ENCODE data around the gene NCEH1.
"Not testable (repeated sequence)": the region's sequence is repeated elsewhere in the genome, so short reads cannot be mapped to it uniquely, and the experiment has no call there.

NCEH1 gene

GRCh38 chr3:172608575-172608974 lies 102.3 kb downstream of the NCEH1 start:
- DNase-seq: no peak

- DNase-seq: no peak
Measured at GRCh38 chr3:172607305-172608121, 103.4 kb downstream of the NCEH1 start.

- no peak for DNase-seq
Measured at GRCh38 chr3:172606021-172606420, 104.8 kb downstream of the NCEH1 start.

GRCh38 chr3:172604895-172605646 lies 105.8 kb downstream of the NCEH1 start:
- no peak for DNase-seq

GRCh38 chr3:172601066-172601832 lies 109.6 kb downstream of the NCEH1 start:
- no peak for DNase-seq

DNA sequence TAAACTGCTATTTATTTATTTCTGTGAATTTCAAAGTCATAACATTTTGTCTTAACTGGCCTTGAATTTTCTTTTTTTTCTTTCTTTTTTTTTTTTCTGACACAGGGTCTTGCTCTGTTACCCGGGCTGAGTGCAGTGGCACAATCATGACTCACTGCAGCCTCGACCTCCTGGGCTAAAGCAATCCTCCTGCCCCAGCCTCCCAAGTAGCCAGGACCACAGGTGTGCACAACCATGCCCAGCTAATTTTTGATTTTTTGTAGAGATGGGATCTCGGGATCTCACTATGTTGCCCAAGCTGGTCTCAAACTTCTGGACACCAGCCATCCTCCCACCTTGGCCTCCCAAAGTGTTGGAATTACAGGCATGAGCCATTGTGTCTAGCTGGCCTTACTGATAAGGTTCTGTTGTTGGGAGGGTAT lies 110.2 kb downstream of the NCEH1 start:
- DNase-seq: no peak

DNA sequence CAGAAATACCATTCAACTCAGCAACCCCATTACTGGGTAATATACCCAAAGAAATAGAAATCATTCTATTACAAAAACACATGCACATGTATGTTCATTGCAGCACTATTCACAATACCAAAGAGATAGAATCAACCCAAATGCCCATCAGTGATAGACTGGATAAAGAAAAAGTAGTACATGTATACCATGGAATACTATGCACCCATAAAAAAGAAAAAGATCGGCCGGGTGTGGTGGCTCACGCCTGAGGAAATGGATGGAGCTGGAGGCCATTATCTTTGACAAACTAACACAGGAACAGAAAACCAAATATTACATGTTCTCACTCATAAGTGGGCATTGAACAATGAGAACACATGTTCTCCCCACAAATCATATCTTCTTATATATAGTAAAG lies 112.0 kb downstream of the NCEH1 start:
- DNase-seq: no peak

- no peak for DNase-seq
Measured at GRCh38 chr3:172596394-172596706, 114.5 kb downstream of the NCEH1 start.

DNA sequence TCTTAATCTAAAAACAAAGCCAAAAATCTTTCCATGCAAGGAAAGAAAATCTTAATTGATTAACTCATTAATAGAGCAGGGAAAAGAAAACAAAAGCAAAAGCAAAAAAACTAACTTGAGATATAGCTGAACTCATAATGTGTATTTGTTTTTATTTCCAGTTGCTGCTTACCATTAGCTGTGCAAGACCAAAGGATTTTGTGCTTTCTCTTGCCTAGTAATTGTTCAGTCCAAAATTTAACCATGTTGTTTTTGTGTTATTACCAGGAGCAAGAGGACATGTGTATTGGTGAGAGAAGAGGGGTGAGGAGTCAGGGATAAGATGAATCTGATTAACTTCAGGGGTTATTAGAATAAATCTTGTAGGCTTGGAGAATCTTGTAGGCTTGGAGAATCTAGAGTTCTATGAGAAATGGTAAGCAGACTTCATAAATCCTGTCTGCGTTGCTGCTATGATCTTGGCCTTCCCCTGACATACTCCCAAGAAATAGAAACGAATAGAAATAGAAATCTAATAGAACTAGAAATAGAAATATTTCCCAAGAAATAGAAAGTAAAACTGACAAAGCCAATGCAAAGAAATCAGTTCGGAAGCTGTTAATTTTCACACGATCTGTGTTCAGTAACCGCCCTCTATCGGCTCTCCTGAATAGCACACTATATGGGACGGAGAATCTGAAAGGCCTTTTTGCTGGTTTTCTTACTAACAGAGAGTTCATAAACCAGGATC lies 115.0 kb downstream of the NCEH1 start:
- DNase-seq: peak; percentile 81

DNA sequence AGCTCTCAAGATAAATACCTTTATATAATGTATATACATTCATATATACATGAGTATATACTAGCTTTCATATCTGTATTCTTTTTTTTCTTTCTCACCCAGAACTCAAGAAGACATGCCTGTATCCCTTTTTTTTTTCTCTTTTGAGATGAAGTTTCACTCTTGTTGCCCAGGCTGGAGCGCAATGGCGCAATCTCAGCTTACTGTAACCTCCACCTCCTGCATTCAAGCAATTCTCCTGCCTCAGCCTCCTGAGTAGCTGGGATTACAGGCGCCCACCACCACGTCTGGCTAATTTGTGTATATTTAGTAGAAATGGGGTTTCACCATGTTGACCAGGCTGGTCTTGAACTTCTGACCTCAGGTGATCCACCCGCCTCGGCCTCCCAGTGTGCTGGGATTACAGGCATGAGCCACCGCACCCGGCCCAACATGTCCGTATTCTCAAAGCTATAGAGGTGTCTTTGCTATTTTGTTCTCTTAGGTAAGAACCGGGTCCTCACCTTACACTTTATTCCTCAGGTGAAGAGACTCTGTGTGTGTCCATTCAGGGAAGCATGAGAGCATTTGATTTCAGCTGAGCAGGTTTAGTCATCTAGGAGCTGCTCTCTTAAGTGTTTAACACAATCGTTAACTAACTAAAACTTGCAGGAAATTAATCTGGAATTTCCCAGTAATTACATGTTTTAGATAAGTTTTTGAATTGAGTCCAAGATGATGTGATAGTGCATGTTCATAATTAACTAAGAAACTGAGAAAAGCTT lies 115.8 kb downstream of the NCEH1 start:
- DNase-seq: not testable (repeated sequence)

DNA sequence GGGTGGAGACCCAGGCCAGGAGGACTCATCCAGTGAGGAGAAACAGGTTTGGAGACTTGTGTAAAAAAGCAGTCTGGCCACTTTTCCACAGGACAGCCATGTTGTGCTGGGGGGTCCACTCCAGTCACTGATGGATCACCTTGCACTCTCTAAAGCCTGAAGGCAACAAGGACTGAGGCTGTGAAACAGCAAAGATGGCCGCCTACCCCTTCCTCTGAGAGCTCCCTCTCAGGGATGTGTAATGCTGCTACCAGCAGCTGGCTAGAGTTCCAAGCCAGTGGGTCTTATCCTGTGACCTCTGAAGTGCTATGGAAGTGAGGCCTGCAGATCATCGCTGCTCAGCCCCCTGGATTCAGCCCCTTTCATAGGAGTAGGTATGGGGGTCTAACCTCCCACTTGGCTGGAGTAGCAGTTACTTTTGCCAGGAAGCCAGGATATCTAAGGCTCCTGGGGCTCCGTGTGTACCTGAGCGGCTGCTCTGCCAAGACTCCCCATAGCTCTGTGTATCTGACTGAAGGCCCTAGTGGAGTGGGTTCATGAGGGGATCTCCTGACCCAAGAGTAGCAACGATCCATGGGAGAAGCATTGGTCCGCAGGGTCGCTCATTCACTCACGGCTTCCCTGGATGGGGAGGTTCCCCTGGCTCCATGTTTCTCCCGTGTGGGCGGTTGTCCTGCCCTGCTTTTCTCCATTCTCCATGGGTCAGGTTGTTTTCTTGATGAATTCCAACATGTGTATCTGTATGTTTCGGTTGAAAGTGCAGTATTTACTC lies 117.8 kb downstream of the NCEH1 start:
- no peak for DNase-seq

- DNase-seq: peak; percentile 95
Measured at GRCh38 chr3:172591876-172592771, 118.7 kb downstream of the NCEH1 start.

GRCh38 chr3:172591125-172591605 lies 119.7 kb downstream of the NCEH1 start:
- no peak for DNase-seq

DNA sequence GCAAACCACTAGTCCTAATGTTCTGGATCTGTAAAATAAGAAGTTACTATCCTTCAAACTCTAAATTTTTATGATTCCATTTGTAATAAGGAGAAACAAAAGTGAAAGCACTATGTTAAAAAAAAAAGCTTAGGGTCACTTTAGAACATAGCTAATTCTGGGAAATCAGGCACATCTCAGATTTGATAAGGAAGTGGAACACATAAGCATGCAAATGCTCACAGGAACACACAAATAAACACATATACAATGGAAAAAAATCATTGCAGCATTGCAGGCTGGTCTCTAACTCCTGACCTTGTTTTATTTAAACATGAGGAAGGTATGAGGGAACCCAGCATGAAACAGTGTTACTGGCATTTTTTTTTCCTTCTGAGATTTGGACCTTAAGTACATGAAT lies 124.4 kb downstream of the NCEH1 start:
- DNase-seq: no peak

GRCh38 chr3:172585954-172586353 lies 124.9 kb downstream of the NCEH1 start:
- DNase-seq: no peak

DNA sequence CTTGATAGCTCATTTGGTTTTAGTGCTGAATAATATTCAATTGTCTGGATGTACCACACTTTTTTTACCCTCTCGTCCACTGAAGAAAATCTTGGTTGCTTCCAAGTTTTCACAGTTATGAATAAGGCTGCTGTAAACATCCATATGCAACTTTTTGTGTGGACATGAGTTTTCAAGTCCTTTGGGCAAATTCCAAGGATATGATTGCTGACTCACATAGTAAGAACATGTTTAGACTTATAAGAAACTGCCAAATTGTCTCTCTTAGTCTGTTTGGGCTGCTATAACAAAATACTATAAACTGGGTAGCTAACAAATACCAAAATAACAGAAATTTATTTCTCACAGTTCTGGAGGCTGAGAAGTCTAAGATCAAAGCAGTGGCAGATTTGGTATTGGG lies 128.2 kb downstream of the NCEH1 start:
- no peak for DNase-seq

DNA sequence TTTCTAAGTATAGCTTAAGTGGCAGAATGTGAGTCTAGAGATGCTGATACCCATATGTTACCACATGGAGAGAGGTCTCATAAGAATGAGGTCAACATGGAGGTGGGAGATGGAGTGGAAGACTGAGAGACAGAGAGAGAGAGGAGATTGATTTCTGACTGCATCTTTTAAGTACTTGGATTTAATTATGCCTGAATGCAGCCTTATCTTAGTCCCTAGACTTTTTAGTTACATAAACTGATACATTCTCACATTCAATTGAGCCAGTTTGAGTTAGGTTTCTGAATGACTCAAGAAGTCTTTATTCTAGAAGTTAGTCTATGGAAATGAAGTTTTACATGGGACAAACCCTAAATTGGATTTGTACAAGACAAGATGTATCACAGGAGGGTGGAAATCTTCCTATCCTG lies 129.1 kb downstream of the NCEH1 start:
- DNase-seq: peak; percentile 73

GRCh38 chr3:172580680-172581401 lies 130.0 kb downstream of the NCEH1 start:
- peak; percentile 78 for DNase-seq

Measured in activated CD4-positive, alpha-beta T cell treated with anti-CD3 and anti-CD28 coated beads, Interleukin-2, amount 50 U/mL, for 16 hours (primary cell).